GM18505 (cell line): ENCODE results near the gene NR5A1.

Experiments used
- ATAC-seq: cut with Tn5 transposase; IDR thresholded peaks from one replicate; pipeline ENCODE4 v1.9.1; 2021; ENCODE audit not compliant: unreplicated experiment
- POLR2A ChIP-seq: IDR thresholded peaks from 4 replicates; pipeline ENCODE4 v1.6.1; 2011; ENCODE audit warnings: borderline replicate concordance; ENCODE audit not compliant: insufficient read depth, insufficient read length; ENCODE audit errors: extremely low read depth

Gene NR5A1

GRCh38 chr9:124506931-124507879 is at the start of gene NR5A1:
TSS of gene NR5A1 (minus strand) at chr9:124507399. CDS start at chr9:124503395, 4,004 bp downstream.
- ATAC-seq: no peak
- TF ChIP-seq POLR2A: no peak

DNA sequence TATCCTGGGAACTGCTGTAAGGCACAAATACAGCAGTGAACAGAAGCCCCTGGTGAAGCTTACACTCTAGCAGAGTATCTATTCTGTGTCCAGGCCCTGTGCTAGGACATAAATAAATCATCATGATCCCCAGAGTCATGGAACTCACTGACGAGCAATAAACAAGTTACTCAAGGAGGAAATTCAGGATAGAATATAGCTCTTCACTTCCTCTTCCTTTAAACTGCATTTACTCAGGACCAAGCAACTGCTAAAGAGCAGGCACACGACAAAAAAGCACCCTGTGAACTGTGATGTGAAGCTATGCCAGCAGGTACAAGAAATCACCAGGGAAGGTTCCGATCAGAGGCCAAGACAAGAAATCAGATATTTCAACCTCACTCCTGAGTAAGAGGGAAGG is 47.8 kb upstream of the NR5A1 start:
- no peak for TF ChIP-seq POLR2A
- no peak for ATAC-seq

- no peak for TF ChIP-seq POLR2A
- ATAC-seq: no peak
These were observed 46.5 kb upstream of the NR5A1 start for GRCh38 chr9:124553738-124554137.

DNA sequence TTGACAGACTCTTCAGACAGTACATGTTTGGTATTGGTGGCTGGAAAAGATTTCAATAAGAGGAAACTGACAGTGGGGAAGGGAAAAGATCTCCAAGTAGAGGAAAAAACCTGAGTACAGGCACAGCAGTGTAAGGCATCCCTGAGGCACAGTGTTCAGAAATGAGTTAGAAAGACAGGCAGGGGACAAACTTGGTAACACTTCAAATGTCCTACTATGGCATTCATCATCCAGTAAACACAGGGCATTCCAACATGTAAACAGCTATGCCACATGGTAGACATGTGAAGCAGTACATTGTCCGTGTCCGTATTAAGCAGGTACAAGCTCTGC is 45.0 kb upstream of the NR5A1 start:
- ATAC-seq: no peak
- no peak for TF ChIP-seq POLR2A

- ATAC-seq: no peak
- TF ChIP-seq POLR2A: no peak
These were observed 44.5 kb upstream of the NR5A1 start for GRCh38 chr9:124551472-124552272.

- no peak for ATAC-seq
- TF ChIP-seq POLR2A: no peak
These were observed 42.9 kb upstream of the NR5A1 start for GRCh38 chr9:124550072-124550471.

DNA sequence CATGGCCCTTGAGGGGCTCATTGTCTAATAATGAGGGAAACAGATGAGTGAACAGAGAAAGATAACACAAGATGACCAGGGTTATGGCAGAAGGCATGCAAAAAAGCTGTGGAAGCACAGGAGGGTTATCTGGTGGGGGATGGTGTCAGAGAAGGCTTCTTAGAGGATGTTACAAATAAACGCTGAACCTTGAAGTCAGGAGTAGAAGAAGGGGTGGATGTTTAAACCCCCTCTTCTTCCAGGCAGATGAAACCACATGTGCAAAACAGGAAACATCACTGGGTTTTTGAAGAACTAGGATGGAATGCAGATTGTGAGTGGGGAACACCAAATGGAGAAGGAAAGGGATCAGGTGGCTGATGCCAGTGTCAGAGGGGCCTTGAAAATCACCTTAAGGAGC is 41.8 kb upstream of the NR5A1 start:
- TF ChIP-seq POLR2A: no peak
- ATAC-seq: no peak

- TF ChIP-seq POLR2A: no peak
- no peak for ATAC-seq
These were observed 37.3 kb upstream of the NR5A1 start for GRCh38 chr9:124544535-124544934.

- ATAC-seq: no peak
- TF ChIP-seq POLR2A: no peak
These were observed 34.6 kb upstream of the NR5A1 start for GRCh38 chr9:124541824-124542223.

GRCh38 chr9:124537926-124538325 is 30.7 kb upstream of the NR5A1 start:
- TF ChIP-seq POLR2A: no peak
- no peak for ATAC-seq

- no peak for TF ChIP-seq POLR2A
These were observed 28.6 kb upstream of the NR5A1 start for GRCh38 chr9:124535846-124536245.

DNA sequence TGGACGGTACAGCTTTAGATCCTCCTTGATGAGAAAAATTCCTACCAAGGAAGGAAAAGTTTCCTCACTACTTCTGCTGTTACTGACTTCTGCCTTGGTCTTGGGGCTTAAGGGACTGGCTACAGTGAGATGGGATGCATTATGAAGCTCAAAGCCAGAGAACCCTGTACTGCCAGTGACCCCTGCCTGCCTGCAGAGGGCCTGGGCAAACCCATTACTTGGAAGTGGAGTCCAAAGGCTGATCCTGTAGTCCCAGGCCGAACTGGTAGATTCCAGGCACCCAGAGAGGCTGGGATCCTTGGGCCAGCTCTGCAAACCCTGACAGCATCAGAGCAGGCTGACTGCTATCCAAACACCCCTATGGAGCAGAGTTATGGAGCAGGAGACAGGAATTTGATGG is 25.7 kb upstream of the NR5A1 start:
- no peak for ATAC-seq
- no peak for TF ChIP-seq POLR2A

More at GRCh38 chr9:124535846-124536245, 28.6 kb upstream of the NR5A1 start:
- ATAC-seq: no peak

GRCh38 chr9:124531115-124531514 is 23.9 kb upstream of the NR5A1 start:
- TF ChIP-seq POLR2A: no peak
- ATAC-seq: no peak

GRCh38 chr9:124530246-124530645 is 23.0 kb upstream of the NR5A1 start:
- no peak for TF ChIP-seq POLR2A
- no peak for ATAC-seq
